D721Med (cell line): Measurements from ENCODE around the gene ZNF366.

ENCODE experiments used
- DNase-seq: peaks from one replicate; pipeline ENCODE4 v3.0.0; 2011; ENCODE audit warnings: low spot score; ENCODE audit not compliant: insufficient read length
- FAIRE-seq: peaks from 2 replicates; lab custom pipeline; 2011; peaks lifted over from hg19 to GRCh38; lab: Jason Lieb, UNC
- TF ChIP-seq, protein P1 (sequence below): IDR thresholded peaks from 2 replicates; pipeline ENCODE4 v1.5.1; 2012; ENCODE audit warnings: mild to moderate bottlenecking, control low read depth; ENCODE audit not compliant: insufficient read depth; ENCODE audit errors: missing control alignments

Gene ZNF366

DNA sequence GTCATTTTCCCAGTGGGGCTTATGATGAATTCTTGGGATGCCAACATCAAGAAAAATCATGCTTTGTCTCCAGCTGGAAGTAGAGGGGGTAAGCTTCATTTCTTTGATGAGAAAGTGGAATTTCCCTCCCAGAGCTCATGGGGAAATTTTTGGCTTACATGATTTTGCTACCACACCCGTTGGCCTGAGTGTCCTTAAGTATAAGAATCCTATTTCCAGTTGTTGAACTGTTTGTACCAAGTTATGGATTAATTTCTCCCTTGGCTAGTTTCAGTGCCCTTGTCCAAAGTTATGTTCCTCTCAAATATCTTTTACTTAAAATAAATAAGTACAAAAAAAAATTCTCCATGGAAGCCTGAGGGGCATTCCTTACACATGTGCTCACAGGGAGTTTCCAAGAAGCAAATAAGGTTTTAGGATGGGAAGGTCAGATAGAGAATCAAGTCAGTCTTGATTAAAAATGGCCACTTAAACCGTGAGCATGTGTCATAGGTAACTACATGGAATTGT is 104.8 kb downstream of the ZNF366 start:
- DNase-seq (no peak), FAIRE-seq (no peak)
- TF ChIP-seq, protein P1, sequence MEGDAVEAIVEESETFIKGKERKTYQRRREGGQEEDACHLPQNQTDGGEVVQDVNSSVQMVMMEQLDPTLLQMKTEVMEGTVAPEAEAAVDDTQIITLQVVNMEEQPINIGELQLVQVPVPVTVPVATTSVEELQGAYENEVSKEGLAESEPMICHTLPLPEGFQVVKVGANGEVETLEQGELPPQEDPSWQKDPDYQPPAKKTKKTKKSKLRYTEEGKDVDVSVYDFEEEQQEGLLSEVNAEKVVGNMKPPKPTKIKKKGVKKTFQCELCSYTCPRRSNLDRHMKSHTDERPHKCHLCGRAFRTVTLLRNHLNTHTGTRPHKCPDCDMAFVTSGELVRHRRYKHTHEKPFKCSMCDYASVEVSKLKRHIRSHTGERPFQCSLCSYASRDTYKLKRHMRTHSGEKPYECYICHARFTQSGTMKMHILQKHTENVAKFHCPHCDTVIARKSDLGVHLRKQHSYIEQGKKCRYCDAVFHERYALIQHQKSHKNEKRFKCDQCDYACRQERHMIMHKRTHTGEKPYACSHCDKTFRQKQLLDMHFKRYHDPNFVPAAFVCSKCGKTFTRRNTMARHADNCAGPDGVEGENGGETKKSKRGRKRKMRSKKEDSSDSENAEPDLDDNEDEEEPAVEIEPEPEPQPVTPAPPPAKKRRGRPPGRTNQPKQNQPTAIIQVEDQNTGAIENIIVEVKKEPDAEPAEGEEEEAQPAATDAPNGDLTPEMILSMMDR, result no peak

DNA sequence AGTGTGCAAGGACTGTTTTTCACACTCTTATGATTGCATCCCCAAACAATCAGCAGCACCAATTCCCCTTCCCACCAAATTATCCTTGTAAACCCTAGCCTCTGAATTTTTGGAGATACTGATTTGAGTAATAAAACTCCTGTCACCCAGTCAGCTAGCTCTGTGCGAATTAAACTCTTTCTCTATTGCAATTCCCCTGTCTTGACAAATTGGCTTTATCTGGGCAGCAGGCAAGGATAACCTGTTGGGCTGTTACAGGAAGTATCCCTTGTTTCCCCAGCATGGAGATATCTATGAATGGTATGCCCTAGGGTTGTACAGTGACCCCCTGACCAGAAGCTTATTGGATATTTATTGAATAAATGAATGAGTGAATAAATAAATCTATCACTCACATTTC is 106.3 kb downstream of the ZNF366 start:
- no peak for FAIRE-seq
- no peak for DNase-seq
- TF ChIP-seq, protein P1, result no peak

- TF ChIP-seq, protein P1, result no peak
- FAIRE-seq, result no peak
- no peak for DNase-seq
These were observed 109.4 kb downstream of the ZNF366 start for GRCh38 chr5:72397836-72398235.

DNA sequence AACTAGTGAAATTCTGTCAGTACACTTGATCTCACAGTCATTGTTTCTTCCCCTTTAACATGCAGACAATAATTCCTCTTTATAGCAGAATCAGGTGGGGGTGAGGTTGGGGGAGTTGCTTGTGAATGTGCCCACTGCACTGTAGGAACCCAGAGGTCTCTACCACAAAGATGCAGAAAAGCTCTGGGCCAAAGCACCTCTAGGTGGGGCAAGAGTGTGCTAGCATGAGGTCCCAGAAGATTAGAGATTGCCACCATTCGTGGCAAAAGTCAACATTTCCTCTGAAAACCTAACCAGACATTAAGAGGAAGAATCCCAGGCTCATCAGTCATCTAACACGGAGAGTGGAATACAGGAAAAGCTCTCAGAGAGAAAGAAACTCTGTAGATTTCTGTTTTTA is 112.5 kb downstream of the ZNF366 start:
- TF ChIP-seq, protein P1, result no peak
- FAIRE-seq (no peak), DNase-seq (no peak)

- FAIRE-seq (no peak), DNase-seq (no peak)
- TF ChIP-seq, protein P1, result no peak
These were observed 114.2 kb downstream of the ZNF366 start for GRCh38 chr5:72393052-72393451.
